GM19455 (cell line): Measurements from ENCODE around the gene SMURF2.
A peak's percentile ranks its signal among the peaks of the same experiment; 100 is the strongest.

Experiments used
- ATAC-seq: cut with Tn5 transposase; IDR thresholded peaks from one replicate; pipeline ENCODE4 v1.9.1; 2021; ENCODE audit not compliant: unreplicated experiment

SMURF2 gene

GRCh38 chr17:64505340-64506200 lies 156.5 kb downstream of the SMURF2 start:
- no peak for ATAC-seq

- ATAC-seq, result no peak
Observed at GRCh38 chr17:64504769-64505339, 157.3 kb downstream of the SMURF2 start.

GRCh38 chr17:64503821-64504768 lies 158.0 kb downstream of the SMURF2 start:
- no peak for ATAC-seq

- no peak for ATAC-seq
Observed at GRCh38 chr17:64503341-64503740, 158.8 kb downstream of the SMURF2 start.

GRCh38 chr17:64502809-64503208 lies 159.3 kb downstream of the SMURF2 start:
- no peak for ATAC-seq

- no peak for ATAC-seq
Observed at GRCh38 chr17:64502021-64502420, 160.1 kb downstream of the SMURF2 start.

GRCh38 chr17:64500862-64501765 lies 161.0 kb downstream of the SMURF2 start:
- no peak for ATAC-seq

GRCh38 chr17:64500487-64500859 lies 161.6 kb downstream of the SMURF2 start:
- no peak for ATAC-seq

GRCh38 chr17:64499805-64500486 lies 162.2 kb downstream of the SMURF2 start:
- no peak for ATAC-seq

- no peak for ATAC-seq
Observed at GRCh38 chr17:64498308-64499203, 163.6 kb downstream of the SMURF2 start.

GRCh38 chr17:64497565-64498035 lies 164.5 kb downstream of the SMURF2 start:
- ATAC-seq, result no peak

GRCh38 chr17:64496786-64497564 lies 165.1 kb downstream of the SMURF2 start, which contains the start of gene POLG2:
TSS of gene POLG2 (minus strand) at chr17:64497054. CDS start at chr17:64496968, 86 bp downstream.
- peak; percentile 83 for ATAC-seq

- no peak for ATAC-seq
Observed at GRCh38 chr17:64496348-64496785, 165.7 kb downstream of the SMURF2 start.
